ENCODE results near the gene CHAF1B. TPM values are rescaled to one million over a fixed set of nuclear protein-coding genes. Genes with fewer than 3 reads are reported as not detected.

Gene CHAF1B
- total RNA-seq, 1 donor from 2014 or later = 33.4 TPM

DNA sequence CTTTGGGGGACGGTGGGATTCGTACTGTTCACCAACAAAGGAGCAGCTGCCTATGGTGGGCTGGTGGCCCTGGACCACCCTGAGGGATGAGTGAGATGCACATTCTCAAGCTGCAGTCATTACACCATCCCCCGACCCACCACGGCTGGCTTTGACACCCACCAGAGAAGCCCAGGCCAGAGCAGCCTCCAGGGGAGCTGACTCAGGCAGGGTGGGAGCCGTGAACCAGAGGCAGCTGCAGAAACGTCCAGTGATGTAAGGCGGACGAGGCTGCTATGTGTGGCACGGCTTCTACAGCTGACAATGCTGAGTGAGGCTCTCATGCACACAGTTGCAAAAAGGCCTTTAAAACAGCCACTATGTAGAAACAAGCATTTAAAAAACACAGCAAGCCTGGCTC, 40.1 kb downstream of the CHAF1B start:
- no peaks in the 10 kb centered on the region for H3K27me3 Mint-ChIP-seq
- no peak overlapping the region for H3K27ac Mint-ChIP-seq
- H3K9me3 Mint-ChIP-seq = no peaks in the 10 kb centered on the region
- intact Hi-C loops (cut with micrococcal nuclease) = no loop called here
- no peak for DNase-seq
- peaks cover 5% of the 10 kb centered on the region for H3K36me3 Mint-ChIP-seq (ENCODE audit: low read depth)
- peaks cover 24% of the 10 kb centered on the region for H3K4me1 Mint-ChIP-seq
- no peak overlapping the region for H3K4me3 Mint-ChIP-seq

DNA sequence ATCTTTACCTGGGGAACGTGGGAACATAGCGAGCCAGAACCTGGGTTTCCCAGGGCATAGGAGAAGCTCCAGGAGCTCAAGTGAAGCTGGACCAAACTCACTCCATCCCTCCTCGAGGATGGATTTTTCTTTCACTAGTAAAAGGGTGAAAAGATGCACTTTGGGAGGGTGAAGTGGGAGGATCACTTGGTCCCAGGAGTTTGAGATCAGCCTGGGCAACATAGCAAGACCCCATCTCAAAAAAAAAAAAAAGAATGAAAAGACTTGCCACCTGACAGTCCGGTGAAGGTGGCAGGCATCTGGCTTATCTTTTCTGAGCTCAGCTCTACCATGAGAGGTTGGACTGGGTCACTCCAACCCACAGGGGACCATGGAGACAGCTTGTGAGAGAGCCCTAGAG, 42.3 kb downstream of the CHAF1B start:
- H3K9me3 Mint-ChIP-seq = no peaks in the 10 kb centered on the region
- peaks cover 29% of the 10 kb centered on the region for H3K4me1 Mint-ChIP-seq
- no peak for DNase-seq
- H3K36me3 Mint-ChIP-seq (ENCODE audit: low read depth) = peaks cover 4% of the 10 kb centered on the region
- peaks cover 5% of the 10 kb centered on the region for H3K27me3 Mint-ChIP-seq
- no peak overlapping the region for H3K4me3 Mint-ChIP-seq
- no peak overlapping the region for H3K27ac Mint-ChIP-seq
- intact Hi-C loops (cut with micrococcal nuclease) = no loop called here

DNA sequence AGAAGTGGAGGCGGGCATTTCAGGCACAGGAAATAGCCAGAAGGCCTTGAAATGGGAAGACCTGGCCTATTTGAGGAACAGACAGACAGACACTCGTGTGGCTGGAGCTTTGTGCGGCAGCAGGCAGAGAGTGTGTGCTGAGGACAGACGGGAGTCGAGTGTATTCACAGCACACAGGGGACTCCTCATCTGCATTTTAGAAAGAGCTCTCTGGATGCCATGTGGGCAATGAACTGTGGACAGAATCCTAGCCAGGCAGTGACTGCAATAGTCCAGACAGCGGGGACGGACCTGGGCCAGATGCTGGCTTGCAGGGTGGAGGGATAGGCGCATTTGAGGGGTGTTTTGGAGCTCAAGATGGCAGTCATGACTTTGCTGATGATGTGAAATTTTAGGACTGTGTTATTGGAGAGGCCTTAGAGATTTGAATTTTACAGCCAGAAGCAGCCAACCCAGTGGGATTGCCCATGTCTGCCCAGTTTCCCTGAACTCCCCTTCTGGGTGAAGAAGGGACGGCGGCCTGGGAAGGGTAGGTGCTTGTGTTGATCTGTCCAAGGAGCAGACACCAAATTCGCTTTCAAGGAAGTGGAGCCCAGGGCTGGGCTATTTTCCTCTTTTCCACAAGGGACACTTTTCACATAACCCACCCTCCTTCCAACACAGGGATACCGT, 43.7 kb downstream of the CHAF1B start:
- Mint-ChIP-seq H3K4me1 (peaks cover 25% of the 10 kb centered on the region), H3K9me3 (no peaks in the 10 kb centered on the region), H3K4me3 (no peak overlapping the region), H3K27ac (no peak overlapping the region), H3K36me3 (ENCODE audit: low read depth) (peaks cover under 1% of the 10 kb centered on the region), H3K27me3 (peaks cover 5% of the 10 kb centered on the region)
- intact Hi-C loops (cut with micrococcal nuclease) = no loop called here
- no peak for DNase-seq

DNA sequence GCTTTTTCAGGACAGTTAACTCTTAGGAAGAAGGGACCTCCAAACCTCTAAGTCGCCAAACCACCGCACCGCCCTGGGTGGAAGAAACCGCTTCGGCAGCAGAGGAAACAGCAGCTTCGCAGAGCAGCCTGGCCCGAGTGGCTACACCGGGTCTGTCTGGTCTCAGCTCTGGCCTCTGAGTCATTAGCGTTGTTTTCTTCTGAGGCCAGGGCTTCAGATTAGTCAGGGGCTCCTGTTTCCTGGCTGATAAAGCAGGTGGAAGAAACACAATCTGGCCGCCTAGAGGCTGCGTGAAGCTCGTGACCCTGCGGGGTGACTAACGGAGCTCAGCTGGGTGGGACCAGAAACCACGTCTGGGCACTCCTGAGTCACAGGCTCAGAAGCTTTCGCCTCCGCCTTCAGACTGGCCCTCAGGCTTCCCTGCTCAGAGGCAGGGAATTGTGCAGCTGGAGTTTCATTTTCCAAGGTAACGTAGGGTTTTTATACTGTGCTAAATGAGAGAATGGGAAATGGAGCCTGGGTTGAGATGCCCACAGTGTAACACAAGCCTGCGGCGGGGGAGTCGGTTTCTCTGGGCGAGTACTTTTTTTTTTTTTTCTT, 44.9 kb downstream of the CHAF1B start:
- H3K4me3 Mint-ChIP-seq = peak overlapping the region; percentile 69
- H3K4me1 Mint-ChIP-seq = peaks cover 24% of the 10 kb centered on the region
- DNase-seq = peak; percentile 86
- H3K36me3 Mint-ChIP-seq (ENCODE audit: low read depth) = no peaks in the 10 kb centered on the region
- H3K27me3 Mint-ChIP-seq = peaks cover 5% of the 10 kb centered on the region
- H3K27ac Mint-ChIP-seq = peak overlapping the region; percentile 85
- H3K9me3 Mint-ChIP-seq = no peaks in the 10 kb centered on the region
- intact Hi-C loops (cut with micrococcal nuclease) = no loop called here

DNA sequence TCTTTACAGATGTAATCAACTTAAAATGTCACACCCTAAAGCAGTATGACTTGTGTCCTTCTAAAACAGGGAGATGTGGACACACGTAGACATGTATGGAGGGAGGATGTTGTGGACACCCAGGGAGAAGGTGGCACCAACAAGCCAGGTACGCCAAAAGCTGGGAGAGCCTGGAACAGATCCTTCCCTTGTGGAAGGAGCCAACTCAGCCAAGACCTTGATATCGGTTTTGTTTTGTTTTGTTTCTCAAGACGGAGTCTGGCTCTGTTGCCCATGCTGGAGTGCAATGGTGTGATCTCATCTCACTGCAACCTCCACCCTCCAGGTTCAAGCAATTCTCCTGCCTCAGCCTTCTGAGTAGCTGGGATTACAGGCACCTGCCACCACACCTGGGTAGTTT, 45.6 kb downstream of the CHAF1B start:
- Mint-ChIP-seq H3K27me3 (peaks cover 5% of the 10 kb centered on the region), H3K4me3 (peak overlapping the region; percentile 69), H3K36me3 (ENCODE audit: low read depth) (no peaks in the 10 kb centered on the region), H3K27ac (no peak overlapping the region), H3K4me1 (peaks cover 24% of the 10 kb centered on the region), H3K9me3 (no peaks in the 10 kb centered on the region)
- intact Hi-C loops (cut with micrococcal nuclease) = no loop called here
- peak; percentile 48 for DNase-seq

DNA sequence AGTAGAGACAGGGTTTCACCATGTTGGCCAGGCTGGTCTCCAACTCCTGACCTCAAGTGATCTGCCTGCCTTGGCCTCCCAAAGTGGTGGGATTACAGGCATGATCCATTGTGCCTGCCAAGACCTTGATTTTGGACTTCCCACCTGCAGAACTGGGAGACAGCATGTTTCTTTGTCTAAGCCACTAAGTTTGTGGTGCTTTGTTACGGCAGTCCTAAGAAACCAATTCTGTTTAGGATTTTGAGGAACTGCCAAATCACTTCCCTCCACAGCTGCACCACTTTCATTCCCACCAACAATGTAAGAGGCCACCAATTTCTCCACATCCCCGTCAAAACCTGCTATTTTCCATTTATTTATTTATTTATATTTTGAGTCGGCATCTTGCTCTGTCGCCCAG, 46.1 kb downstream of the CHAF1B start:
- Mint-ChIP-seq H3K27ac (no peak overlapping the region), H3K4me1 (peaks cover 24% of the 10 kb centered on the region), H3K4me3 (no peak overlapping the region), H3K9me3 (no peaks in the 10 kb centered on the region), H3K36me3 (ENCODE audit: low read depth) (no peaks in the 10 kb centered on the region), H3K27me3 (peaks cover 5% of the 10 kb centered on the region)
- DNase-seq = no peak
- intact Hi-C loops (cut with micrococcal nuclease) = no loop called here

DNA sequence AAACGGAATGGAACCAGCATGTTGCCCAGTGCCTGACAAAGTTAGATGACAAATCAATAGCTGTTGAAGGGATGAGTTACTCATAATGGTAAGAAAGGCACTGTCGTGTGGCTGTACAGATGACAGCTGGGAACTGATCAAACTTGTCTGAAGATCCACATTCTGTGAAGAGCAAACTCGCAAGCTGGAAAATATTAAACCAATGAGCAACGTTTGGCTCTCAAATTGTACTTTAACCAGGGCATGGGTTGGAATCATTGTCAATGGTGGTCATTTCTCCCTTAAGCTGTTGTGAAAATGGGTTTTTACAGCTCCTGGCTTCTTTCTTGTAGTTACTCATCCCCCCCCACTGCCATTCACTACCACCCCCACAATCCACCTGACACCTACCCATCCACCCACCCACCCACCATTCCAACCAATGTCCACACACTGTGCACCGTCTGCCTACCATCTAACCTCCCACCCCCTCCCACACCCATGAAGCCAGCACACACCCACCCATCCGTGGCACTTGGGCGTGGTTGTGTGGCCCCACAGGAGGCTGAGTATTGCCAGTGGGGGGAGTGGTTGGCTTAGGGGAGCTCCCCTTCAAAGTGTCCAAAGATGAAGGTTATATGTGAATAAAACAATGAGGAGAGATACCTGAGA, 48.0 kb downstream of the CHAF1B start:
- no peak overlapping the region for H3K4me3 Mint-ChIP-seq
- H3K4me1 Mint-ChIP-seq = peaks cover 24% of the 10 kb centered on the region
- H3K9me3 Mint-ChIP-seq = no peaks in the 10 kb centered on the region
- H3K27ac Mint-ChIP-seq = no peak overlapping the region
- H3K27me3 Mint-ChIP-seq = peaks cover 8% of the 10 kb centered on the region
- intact Hi-C loops (cut with micrococcal nuclease) = no loop called here
- no peak for DNase-seq
- no peaks in the 10 kb centered on the region for H3K36me3 Mint-ChIP-seq (ENCODE audit: low read depth)

DNA sequence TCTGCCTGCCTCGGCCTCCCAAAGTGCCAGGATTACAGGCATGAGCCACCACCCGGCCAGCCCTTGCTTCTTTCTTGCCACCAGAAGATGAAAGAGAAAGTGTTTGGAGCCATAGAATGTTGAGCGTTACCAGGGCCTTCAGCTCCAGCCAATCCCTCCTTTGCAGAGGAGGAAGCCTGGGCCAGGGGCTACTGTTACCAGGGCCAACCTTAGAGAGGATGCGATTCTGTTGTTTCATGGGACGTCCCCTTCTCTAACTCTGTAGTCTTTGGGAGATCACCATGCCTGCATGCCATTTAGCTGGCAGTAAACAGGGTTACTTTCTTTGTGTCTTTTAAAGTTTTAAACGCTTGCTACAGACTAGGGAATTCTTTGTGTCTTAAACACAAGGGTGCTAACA, 49.0 kb downstream of the CHAF1B start:
- no peak for DNase-seq
- intact Hi-C loops (cut with micrococcal nuclease) = no loop called here
- H3K9me3 Mint-ChIP-seq = no peaks in the 10 kb centered on the region

DNA sequence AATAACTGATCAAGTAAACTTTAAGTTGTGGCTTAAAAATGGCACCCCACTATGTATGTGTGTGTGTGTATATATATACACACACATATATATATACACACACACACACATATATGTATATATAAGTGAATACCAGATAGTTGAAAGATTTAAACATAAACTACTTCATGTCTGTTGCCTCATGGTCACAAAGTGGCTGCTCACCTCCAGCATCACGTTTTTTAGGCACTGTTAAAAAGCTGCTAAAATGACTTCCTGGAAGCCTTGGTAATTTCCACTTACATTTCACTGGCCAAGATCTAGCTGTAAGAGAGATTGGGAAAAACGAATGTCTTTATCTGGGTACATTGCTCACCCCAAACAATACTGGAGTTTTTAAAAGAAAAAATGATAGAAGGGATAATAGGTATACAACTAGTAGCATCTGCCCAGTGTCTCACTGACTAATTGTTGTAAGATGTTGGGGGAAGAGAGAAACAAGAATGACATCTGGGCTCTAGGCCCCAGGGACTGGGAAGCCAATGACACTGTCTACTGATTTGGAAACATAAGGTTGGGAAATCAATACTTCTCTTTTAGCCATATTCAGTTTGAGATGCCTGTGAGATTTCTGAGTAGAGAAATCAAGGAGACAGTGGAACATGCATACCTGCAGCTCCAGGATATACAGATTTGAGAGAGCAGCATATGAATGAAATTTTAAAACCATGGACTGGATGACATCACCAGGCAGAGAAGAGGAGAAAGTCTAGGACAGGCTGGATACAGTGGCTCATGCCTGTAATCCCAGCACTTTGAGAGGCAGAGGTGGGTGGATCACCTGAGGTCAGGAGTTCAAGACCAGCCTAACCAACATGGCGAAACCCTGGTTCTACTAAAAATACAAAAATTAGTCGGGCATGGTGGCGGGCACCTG, 51.9 kb downstream of the CHAF1B start:
- H3K4me1 Mint-ChIP-seq = peaks cover 6% of the 10 kb centered on the region
- H3K4me3 Mint-ChIP-seq = no peak overlapping the region
- intact Hi-C loops (cut with micrococcal nuclease) = no loop called here
- no peaks in the 10 kb centered on the region for H3K36me3 Mint-ChIP-seq (ENCODE audit: low read depth)
- DNase-seq = no peak
- H3K9me3 Mint-ChIP-seq = no peaks in the 10 kb centered on the region
- H3K27me3 Mint-ChIP-seq = peaks cover 7% of the 10 kb centered on the region
- H3K27ac Mint-ChIP-seq = no peak overlapping the region

More for the DNA sequence above, 49.0 kb downstream of the CHAF1B start:
- Mint-ChIP-seq H3K36me3 (ENCODE audit: low read depth) (no peaks in the 10 kb centered on the region), H3K27ac (no peak overlapping the region), H3K27me3 (peaks cover 8% of the 10 kb centered on the region), H3K4me3 (no peak overlapping the region), H3K4me1 (peaks cover 19% of the 10 kb centered on the region)

DNA sequence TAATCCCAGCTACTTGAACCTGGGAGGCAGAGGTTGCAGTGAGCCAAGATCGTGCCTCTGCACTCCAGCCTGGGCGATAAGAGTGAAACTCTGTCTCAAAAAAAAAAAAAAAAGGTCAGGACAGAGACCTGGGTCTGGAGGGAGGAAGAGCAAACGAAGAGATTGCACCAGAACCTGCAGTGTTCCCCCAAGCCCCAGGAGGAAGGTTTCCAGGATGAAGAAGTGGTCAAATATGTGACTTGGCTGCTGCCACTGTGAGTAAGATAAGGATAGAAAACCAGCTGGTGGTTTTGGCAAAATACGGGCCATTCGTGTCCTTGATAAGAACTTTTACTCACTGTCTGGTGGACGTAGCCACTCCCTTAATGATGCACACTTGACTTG, 52.5 kb downstream of the CHAF1B start:
- Mint-ChIP-seq H3K27ac (no peak overlapping the region), H3K9me3 (no peaks in the 10 kb centered on the region), H3K4me3 (no peak overlapping the region), H3K36me3 (ENCODE audit: low read depth) (no peaks in the 10 kb centered on the region), H3K4me1 (peaks cover 6% of the 10 kb centered on the region), H3K27me3 (peaks cover 7% of the 10 kb centered on the region)
- no peak for DNase-seq
- intact Hi-C loops (cut with micrococcal nuclease) = no loop called here

DNA sequence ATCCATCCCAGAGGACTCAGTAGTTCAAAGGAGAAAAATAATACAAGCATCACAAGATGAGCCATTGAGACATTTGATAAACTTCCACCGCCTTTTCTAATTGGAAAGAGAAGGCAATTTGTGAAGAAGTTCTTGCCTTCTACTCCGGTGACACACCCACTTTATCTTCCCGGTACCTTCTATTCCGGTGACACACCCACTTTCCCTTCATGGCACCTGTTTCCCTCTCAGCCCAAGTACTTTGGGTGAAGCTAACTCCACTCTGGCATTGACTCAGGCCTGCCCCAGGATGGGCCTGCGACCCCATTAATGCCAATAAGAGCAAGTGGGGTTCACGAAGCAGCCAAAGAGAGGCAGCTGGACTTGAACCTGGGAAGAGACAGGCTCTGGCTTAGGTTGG, 56.5 kb downstream of the CHAF1B start:
- intact Hi-C loops (cut with micrococcal nuclease) = no loop called here
- H3K36me3 Mint-ChIP-seq (ENCODE audit: low read depth) = no peaks in the 10 kb centered on the region
- peaks cover 7% of the 10 kb centered on the region for H3K27me3 Mint-ChIP-seq
- H3K9me3 Mint-ChIP-seq = no peaks in the 10 kb centered on the region
- H3K4me3 Mint-ChIP-seq = no peak overlapping the region
- no peak overlapping the region for H3K27ac Mint-ChIP-seq
- no peaks in the 10 kb centered on the region for H3K4me1 Mint-ChIP-seq
- DNase-seq = no peak

DNA sequence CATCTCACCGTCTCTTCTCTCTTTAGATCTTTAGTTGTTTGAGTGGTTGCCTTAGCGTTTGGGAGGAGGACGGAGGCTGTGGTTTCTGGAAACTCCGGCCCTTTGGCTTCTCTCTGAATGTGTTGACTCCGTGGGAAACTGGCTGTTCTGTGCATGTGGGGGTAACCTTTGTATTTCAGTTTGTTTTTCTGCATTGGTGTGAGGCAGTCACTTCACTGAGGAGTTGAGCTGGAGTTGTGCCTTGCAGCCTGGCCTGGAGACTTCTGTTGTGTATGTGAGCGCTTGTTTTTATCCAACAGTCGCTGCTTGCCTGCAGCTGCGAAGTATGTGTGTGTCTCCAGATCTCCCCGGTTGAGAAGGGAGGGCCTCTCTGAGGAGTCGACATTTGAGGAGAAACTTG, 61.1 kb downstream of the CHAF1B start:
- Mint-ChIP-seq H3K27ac (no peak overlapping the region), H3K9me3 (no peaks in the 10 kb centered on the region), H3K36me3 (ENCODE audit: low read depth) (no peaks in the 10 kb centered on the region), H3K4me3 (no peak overlapping the region), H3K4me1 (no peaks in the 10 kb centered on the region), H3K27me3 (peaks cover 4% of the 10 kb centered on the region)
- intact Hi-C loops (cut with micrococcal nuclease) = no loop called here
- DNase-seq = no peak

DNA sequence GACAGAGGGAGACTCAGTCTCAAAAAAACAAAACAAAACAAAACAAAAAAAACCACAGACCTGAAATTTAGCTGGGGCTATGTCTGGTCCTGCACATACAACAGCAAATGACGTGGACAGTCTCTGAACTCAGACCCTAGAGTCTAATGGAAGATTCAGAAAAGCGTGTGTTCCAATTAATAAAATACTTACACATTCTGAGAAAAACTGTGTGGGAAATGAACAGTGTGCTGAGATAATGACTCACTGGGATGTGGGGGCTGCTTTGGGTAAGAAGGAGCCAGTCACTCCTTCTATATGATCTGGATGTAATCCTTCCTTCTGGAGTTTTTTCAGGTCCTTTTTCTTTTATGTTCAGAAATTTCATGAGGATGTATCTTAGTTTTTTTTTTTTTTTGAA, 65.3 kb downstream of the CHAF1B start:
- H3K9me3 Mint-ChIP-seq = no peaks in the 10 kb centered on the region

DNA sequence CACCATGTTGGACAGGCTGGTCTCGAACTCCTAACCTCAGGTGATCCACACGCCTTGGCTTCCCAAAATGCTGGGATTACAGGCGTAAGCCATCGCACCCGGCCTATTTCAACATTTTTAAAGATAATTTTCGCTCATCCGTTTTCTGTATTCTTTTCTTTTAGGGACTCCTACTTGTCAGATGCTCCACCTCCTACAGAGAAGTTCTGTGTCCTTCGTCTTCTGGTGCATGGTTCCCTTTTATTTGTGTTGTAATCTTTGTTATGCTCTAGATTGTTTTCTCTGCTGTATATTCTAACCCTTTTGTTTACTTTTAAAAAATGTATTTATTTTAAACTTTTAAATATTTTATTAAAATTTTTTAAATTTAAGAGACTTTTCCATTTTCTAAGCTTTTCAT, 66.3 kb downstream of the CHAF1B start:
- Mint-ChIP-seq H3K4me1 (no peaks in the 10 kb centered on the region), H3K36me3 (ENCODE audit: low read depth) (no peaks in the 10 kb centered on the region), H3K9me3 (no peaks in the 10 kb centered on the region), H3K27ac (no peak overlapping the region), H3K4me3 (no peak overlapping the region), H3K27me3 (no peaks in the 10 kb centered on the region)
- DNase-seq = no peak
- intact Hi-C loops (cut with micrococcal nuclease) = no loop called here

More for the DNA sequence above, 65.3 kb downstream of the CHAF1B start:
- Mint-ChIP-seq H3K4me3 (no peak overlapping the region), H3K36me3 (ENCODE audit: low read depth) (no peaks in the 10 kb centered on the region), H3K4me1 (no peaks in the 10 kb centered on the region), H3K27me3 (no peaks in the 10 kb centered on the region), H3K27ac (no peak overlapping the region)
- intact Hi-C loops (cut with micrococcal nuclease) = no loop called here
- no peak for DNase-seq

Measured in activated CD4-positive, alpha-beta T cell treated with anti-CD3 and anti-CD28 coated beads, Interleukin-2, amount 10 ng/mL, durations not matched to agents 24 days and 14 days (primary cell).